Measurements from ENCODE around the gene ERCC6L. TPM values are rescaled to one million over a fixed set of nuclear protein-coding genes. Genes with fewer than 3 reads are reported as not detected.

The ERCC6L gene
- total RNA-seq (ENCODE audit: low replicate concordance): 9.9 TPM in 1 of 2 replicates, not detected in the other

DNA sequence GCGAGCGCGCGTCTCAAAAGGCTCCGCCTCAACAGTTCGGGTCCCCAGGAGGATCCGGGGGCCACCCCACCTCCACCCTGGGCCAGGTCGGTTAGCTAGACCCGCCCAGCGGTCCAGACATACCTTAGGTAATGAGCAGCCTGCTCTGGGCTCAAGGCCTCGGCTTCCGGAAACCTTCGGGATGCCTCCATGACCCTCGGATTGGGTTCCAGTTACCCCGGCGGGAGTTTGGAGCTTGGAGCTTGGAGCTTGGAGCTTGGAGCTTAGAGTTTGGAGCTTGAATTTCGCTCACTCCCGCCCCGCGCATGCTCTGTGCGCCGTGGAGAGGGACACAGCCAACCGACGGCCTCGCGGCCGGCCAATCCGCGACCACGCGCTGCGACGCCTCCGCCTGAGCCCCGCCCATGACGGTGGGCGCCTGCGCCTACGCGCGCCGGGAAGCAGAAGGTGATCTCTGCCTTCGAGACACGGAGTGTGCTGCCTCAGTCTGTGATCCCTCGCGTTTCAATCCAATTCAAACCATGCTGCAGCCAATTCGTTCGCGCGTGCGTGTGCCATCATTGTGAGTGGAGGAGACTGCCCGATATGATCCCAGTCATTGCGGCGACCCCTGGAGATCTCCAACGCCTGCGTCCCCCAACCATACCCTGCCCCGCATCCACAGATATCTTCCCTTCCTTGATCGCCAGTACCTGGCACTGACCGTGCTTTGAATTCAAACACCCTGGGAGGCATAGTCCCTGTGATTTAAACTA lies at the start of gene ERCC6L:
TSS of gene ERCC6L (minus strand) at position 307 of the 755 bp plus-strand sequence. CDS start at position 191, 116 bp downstream.
- peak within 1 kb of the TSS; percentile 60 for H3K4me3 ChIP-seq (ENCODE audit: low read depth, low read length)
- no peak for TF ChIP-seq CTCF (IDR thresholded peaks at IDR 0.05; ENCODE audit: insufficient read depth, low read length)
- DNase-seq (ENCODE audit: low read depth): peak; percentile 80

- no peak for TF ChIP-seq CTCF (IDR thresholded peaks at IDR 0.05; ENCODE audit: insufficient read depth, low read length)
- DNase-seq (ENCODE audit: low read depth): no peak
- no peak overlapping the region for H3K4me3 ChIP-seq (ENCODE audit: low read depth, low read length)
These were observed 43.5 kb upstream of the ERCC6L start for GRCh38 chrX:72282302-72282701.

DNA sequence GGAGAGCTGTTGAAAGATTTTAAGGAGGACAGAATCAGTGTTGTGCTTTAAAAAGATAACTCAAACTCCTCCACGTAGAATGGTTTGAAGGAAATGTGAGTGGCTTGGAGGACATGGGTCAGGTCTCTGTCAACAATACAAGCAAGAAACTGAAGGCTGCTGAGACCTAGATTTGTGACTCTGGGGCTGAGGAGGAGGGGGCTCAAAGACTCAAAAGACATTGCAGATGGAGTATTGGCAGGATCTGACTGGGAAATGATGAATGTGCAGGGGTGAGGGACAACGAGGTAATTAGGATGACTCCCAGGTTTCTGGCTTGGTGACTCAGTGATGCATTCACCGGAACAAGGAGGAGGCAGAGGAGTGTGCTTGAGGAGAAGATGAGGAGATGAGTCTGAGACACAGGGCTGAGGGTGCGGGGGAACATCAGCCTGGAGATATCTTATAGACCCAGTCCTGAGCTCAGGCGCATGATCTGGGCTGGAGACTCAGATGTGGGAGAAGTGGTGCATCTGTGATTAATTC lies 41.6 kb upstream of the ERCC6L start:
- H3K4me3 ChIP-seq (ENCODE audit: low read depth, low read length): no peak overlapping the region
- no peak for DNase-seq (ENCODE audit: low read depth)
- no peak for TF ChIP-seq CTCF (IDR thresholded peaks at IDR 0.05; ENCODE audit: insufficient read depth, low read length)

GRCh38 chrX:72276478-72276953 lies 37.7 kb upstream of the ERCC6L start:
- peak overlapping the region; percentile 88 for H3K4me3 ChIP-seq (ENCODE audit: low read depth, low read length)
- DNase-seq (ENCODE audit: low read depth): no peak
- TF ChIP-seq CTCF (IDR thresholded peaks at IDR 0.05; ENCODE audit: insufficient read depth, low read length): no peak

- TF ChIP-seq CTCF (IDR thresholded peaks at IDR 0.05; ENCODE audit: insufficient read depth, low read length): no peak
- DNase-seq (ENCODE audit: low read depth): no peak
- peak overlapping the region; percentile 88 for H3K4me3 ChIP-seq (ENCODE audit: low read depth, low read length)
These were observed 35.7 kb upstream of the ERCC6L start for GRCh38 chrX:72274526-72274925.

DNA sequence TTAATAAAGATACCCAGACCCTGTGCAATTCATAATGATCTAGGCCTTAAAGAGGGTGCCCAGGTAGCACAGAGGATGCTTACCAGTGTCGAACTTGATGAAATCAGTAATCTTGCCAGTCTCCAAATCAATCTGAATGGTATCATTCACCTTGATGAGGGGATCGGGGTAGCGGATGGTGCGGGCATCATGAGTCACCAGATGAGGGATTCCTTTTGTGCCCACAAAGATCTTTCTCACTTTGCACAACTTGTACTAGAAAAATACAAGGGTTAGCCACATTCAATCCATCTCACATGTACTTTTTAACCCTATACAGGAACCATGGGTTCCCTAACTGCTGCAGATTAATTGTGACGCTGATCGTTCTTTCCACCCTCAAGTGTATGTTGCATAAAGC lies 34.9 kb upstream of the ERCC6L start:
- H3K4me3 ChIP-seq (ENCODE audit: low read depth, low read length): no peak overlapping the region
- TF ChIP-seq CTCF (IDR thresholded peaks at IDR 0.05; ENCODE audit: insufficient read depth, low read length): no peak
- DNase-seq (ENCODE audit: low read depth): no peak
